ENCODE data around the gene HOXC10. TPM values are rescaled to one million over a fixed set of nuclear protein-coding genes. Genes with fewer than 3 reads are reported as not detected.

Gene HOXC10
- total and polyA plus RNA-seq, 2 of the 8 experiments (the other 6 are each of a cell fraction or from before 2014, with no cell fraction given), result not detected

- Histone ChIP-seq H4K5ac (ENCODE audit: insufficient read length, low read depth, low read length) (no peak overlapping the region), H3K18ac (ENCODE audit: extremely low read depth, low read length) (no peak overlapping the region), H2AK5ac (ENCODE audit: low read depth, low read length) (0 out of 2 replicates have a peak overlapping the region, but pooled peaks have one; percentile 15), H2BK120ac (replicated peaks; ENCODE audit: low read depth, low read length) (no peak overlapping the region), H4K8ac (ENCODE audit: extremely low read depth, insufficient read depth, low read length) (no peak overlapping the region), H3K56ac (replicated peaks; ENCODE audit: insufficient read length, low read depth, low read length) (no peak overlapping the region), H4K20me1 (replicated peaks in 1 of 2; ENCODE audit: control insufficient read depth in 1 of 2, insufficient read depth in 2 of 2, low read length in 2 of 2) (peaks cover 18 to 40% of the 10 kb centered on the region in 2 experiments), H3K4me3 (ENCODE audit: extremely low read depth in 1 of 4, insufficient read depth in 2 of 4, low read depth in 3 of 4, low read length in 4 of 4) (no peak overlapping the region), H3K14ac (ENCODE audit: insufficient read length) (no peak overlapping the region), H3K23ac (ENCODE audit: insufficient read length) (no peak overlapping the region), H2BK12ac (ENCODE audit: low read depth, low read length) (0 out of 2 replicates have a peak overlapping the region, but pooled peaks have one; percentile 39), H3K9me3 (ENCODE audit: insufficient read depth in 2 of 2, low read depth in 1 of 2, low read length in 1 of 2) (no peaks in the 10 kb centered on the region), H2BK5ac (ENCODE audit: low read depth, low read length) (no peak overlapping the region), H3K4ac (replicated peaks; ENCODE audit: insufficient read length, low read depth, low read length) (no peak overlapping the region), H2BK20ac (ENCODE audit: low read length) (no peak overlapping the region), H2AFZ (ENCODE audit: low read length) (no peak overlapping the region), H3K79me1 (ENCODE audit: low read depth, low read length) (no peaks in the 10 kb centered on the region), H3K9ac (replicated peaks in 1 of 4; ENCODE audit: extremely low read depth in 1 of 4, low read depth in 3 of 4, low read length in 3 of 4) (no peak overlapping the region), H4K91ac (replicated peaks; ENCODE audit: insufficient read length, low read length) (no peak overlapping the region), H3K79me2 (ENCODE audit: control insufficient read depth in 1 of 2, insufficient read depth in 2 of 2, low read length in 2 of 2) (no peaks in the 10 kb centered on the region), H2BK15ac (ENCODE audit: low read length) (0 out of 2 replicates have a peak overlapping the region, but pooled peaks have one; percentile 92), H3K4me2 (ENCODE audit: insufficient read depth in 1 of 2, low read depth in 2 of 2, low read length in 2 of 2) (no peak overlapping the region), H3K27ac (ENCODE audit: low read depth, low read length) (no peak overlapping the region), H3K27me3 (replicated peaks in 1 of 4; ENCODE audit: control insufficient read depth in 3 of 4, extremely low read depth in 1 of 4, insufficient read depth in 3 of 4, low read length in 3 of 4) (peaks cover 99 to 100% (median 100%) of the 10 kb centered on the region in 4 experiments), H3K23me2 (ENCODE audit: low read depth, low read length) (0 out of 2 replicates have a peak, but pooled peaks cover 1% of the 10 kb centered on the region), H3K4me1 (replicated peaks in 1 of 4; ENCODE audit: control insufficient read depth in 3 of 4, insufficient read depth in 4 of 4, low read length in 3 of 4) (peaks cover 0 to 8% (median 4%) of the 10 kb centered on the region in 4 experiments; a peak in 5 of 7 replicates), H3K36me3 (ENCODE audit: control insufficient read depth in 2 of 4, insufficient read depth in 4 of 4, low read length in 3 of 4) (no peaks in the 10 kb centered on the region; a peak in 2 of 8 replicates)
- CTCF ChIA-PET (ENCODE audit: partially characterized antibody), result interaction anchor here (0.9 to 2.3 kb wide), 7 partner anchors 15 to 211 kb away, joined by 3 to 8 read pairs (median 3); partner anchors contain the start of gene HOXC5
- WGBS, 2 experiments (ENCODE audit: extremely low coverage in 1 of 2, insufficient coverage in 1 of 2, insufficient read length in 1 of 2, insufficient replicate concordance in 2 of 2, low coverage in 1 of 2, low lambda C conversion rate in 2 of 2, missing lambda C conversion rate in 1 of 2), result 27% methylated on average over 24 of the region's 24 CpGs; no CpG with 5 or more reads in 1 of the 2 experiments
- FAIRE-seq, result no peak
- POLR2A ChIA-PET (ENCODE audit: partially characterized antibody), result interaction anchor here (0.9 to 1.3 kb wide), 2 partner anchors 9 to 28 kb away, joined by 3 read pairs; no protein-coding TSS in a partner anchor
- no peak for DNase-seq (ENCODE audit: low read depth in 1 of 2, low spot score in 2 of 2)
- TF ChIP-seq RNF2 (IDR thresholded peaks at IDR 0.05; ENCODE audit: borderline replicate concordance, low read depth, low read length, missing control alignments, poor library complexity, severe bottlenecking) (peak; percentile 85), CBX8 (IDR thresholded peaks at IDR 0.05; ENCODE audit: borderline replicate concordance, low read depth, low read length) (peak; percentile 11; the same call in 1 of the 2 replicates), TBP (IDR thresholded peaks at IDR 0.05; ENCODE audit: low read depth, low read length) (no peak), EZH2 (IDR thresholded peaks at IDR 0.05; ENCODE audit: low read depth, low read length, severe bottlenecking) (peak; percentile 70), SAP30 (IDR thresholded peaks at IDR 0.05; ENCODE audit: insufficient read depth, insufficient replicate concordance, low read length) (no peak), SUZ12 (IDR thresholded peaks at IDR 0.05; ENCODE audit: low read length) (peak; percentile 92)
Observed at GRCh38 chr12:53968214-53969127, 16.5 kb upstream of the HOXC10 start.
